H9 (cell line): ENCODE results near the gene SMARCC1. TPM values are rescaled to one million over a fixed set of nuclear protein-coding genes. Genes with fewer than 3 reads are reported as not detected.

ENCODE experiments used
- DNase-seq: peaks from one replicate; pipeline ENCODE4 v3.0.0-alpha.2; 2017
- H2AFZ ChIP-seq: one replicate; pipeline ENCODE4 v1.6.1; 2013; ENCODE audit warnings: mild to moderate bottlenecking, low read length, control low read depth, moderate library complexity
- H2AK5ac ChIP-seq: 2 replicates; pipeline ENCODE4 v1.6.1; 2013; ENCODE audit warnings: low read length, control low read depth, mixed read lengths; ENCODE audit not compliant: insufficient read length
- H2BK120ac ChIP-seq: one replicate; pipeline ENCODE4 v1.6.1; 2013; ENCODE audit warnings: low read depth, mild to moderate bottlenecking, low read length, control low read depth, inconsistent platforms; ENCODE audit not compliant: poor library complexity, severe bottlenecking
- H2BK12ac ChIP-seq: 2 replicates; pipeline ENCODE4 v1.6.1; 2013; ENCODE audit warnings: low read length, control low read depth, mixed read lengths, low read depth; ENCODE audit not compliant: insufficient read length
- H2BK15ac ChIP-seq: 2 replicates; pipeline ENCODE4 v1.6.1; 2013; ENCODE audit warnings: low read depth, low read length, control low read depth
- H2BK20ac ChIP-seq: one replicate; pipeline ENCODE4 v1.6.1; 2013; ENCODE audit warnings: low read depth, mild to moderate bottlenecking, low read length, control low read depth, inconsistent platforms; ENCODE audit not compliant: poor library complexity, severe bottlenecking
- H2BK5ac ChIP-seq: 2 replicates; pipeline ENCODE4 v1.6.1; 2013; ENCODE audit warnings: low read length, control low read depth, mixed read lengths; ENCODE audit not compliant: insufficient read length
- H3K14ac ChIP-seq: 2 replicates; pipeline ENCODE4 v1.6.1; 2013; ENCODE audit warnings: low read length, control low read depth; ENCODE audit not compliant: insufficient read depth
- H3K18ac ChIP-seq: 2 replicates; pipeline ENCODE4 v1.6.1; 2013; ENCODE audit warnings: low read depth, mild to moderate bottlenecking, mixed read lengths, low read length, control low read depth; ENCODE audit not compliant: insufficient read length
- H3K23ac ChIP-seq: 2 replicates; pipeline ENCODE4 v1.6.1; 2013; ENCODE audit warnings: low read length, control low read depth, mixed read lengths, low read depth; ENCODE audit not compliant: insufficient read length
- H3K23me2 ChIP-seq: 2 replicates; pipeline ENCODE4 v1.6.1; 2013; ENCODE audit warnings: low read depth, mild to moderate bottlenecking, mixed read lengths, low read length, control low read depth; ENCODE audit not compliant: insufficient read length, poor library complexity, severe bottlenecking
- H3K27ac ChIP-seq: 2 replicates; pipeline ENCODE4 v1.5.1; 2013; ENCODE audit warnings: low read length, control low read depth, mixed read lengths, low read depth; ENCODE audit not compliant: insufficient read length
- H3K27me3 ChIP-seq: 2 replicates; pipeline ENCODE4 v1.6.1; 2013; ENCODE audit warnings: low read length, control low read depth, inconsistent platforms; ENCODE audit not compliant: insufficient read depth
- H3K4ac ChIP-seq: 2 replicates; pipeline ENCODE4 v1.6.1; 2013; ENCODE audit warnings: low read depth, mild to moderate bottlenecking, control low read depth, inconsistent platforms, low read length, moderate library complexity
- H3K4me1 ChIP-seq: 2 replicates; pipeline ENCODE4 v1.6.1; 2013; ENCODE audit warnings: low read length, control low read depth, inconsistent platforms; ENCODE audit not compliant: insufficient read depth
- H3K4me2 ChIP-seq: 2 replicates; pipeline ENCODE4 v1.6.1; 2013; ENCODE audit warnings: low read length, control low read depth, mixed read lengths; ENCODE audit not compliant: insufficient read length, insufficient read depth
- H3K56ac ChIP-seq: 2 replicates; pipeline ENCODE4 v1.6.1; 2013; ENCODE audit warnings: low read depth, mild to moderate bottlenecking, mixed read lengths, low read length, control low read depth; ENCODE audit not compliant: insufficient read length
- H3K79me1 ChIP-seq: 2 replicates; pipeline ENCODE4 v1.6.1; 2013; ENCODE audit warnings: low read depth, mild to moderate bottlenecking, moderate library complexity, low read length, control low read depth, inconsistent platforms; ENCODE audit not compliant: insufficient read depth, poor library complexity, severe bottlenecking
- H3K79me2 ChIP-seq: 2 replicates; pipeline ENCODE4 v1.6.1; 2013; ENCODE audit warnings: low read length, control low read depth, inconsistent platforms; ENCODE audit not compliant: insufficient read depth
- H3K9ac ChIP-seq: 2 replicates; pipeline ENCODE4 v1.6.1; 2013; ENCODE audit warnings: low read length, control low read depth, mixed read lengths; ENCODE audit not compliant: insufficient read length; ENCODE audit errors: extremely low read depth
- H3K9me3 ChIP-seq: one replicate; pipeline ENCODE4 v1.6.1; 2013; ENCODE audit warnings: low read depth, low read length, inconsistent platforms; ENCODE audit not compliant: control insufficient read depth
- H3T11ph ChIP-seq: one replicate; pipeline ENCODE4 v1.6.1; 2013; ENCODE audit warnings: mild to moderate bottlenecking, low read length, control low read depth, inconsistent platforms
- H4K20me1 ChIP-seq: one replicate; pipeline ENCODE4 v1.6.1; 2013; ENCODE audit not compliant: control insufficient read depth, insufficient read length, insufficient read depth
- H4K5ac ChIP-seq: 2 replicates; pipeline ENCODE4 v1.6.1; 2013; ENCODE audit warnings: low read depth, mild to moderate bottlenecking, mixed read lengths, low read length, control low read depth; ENCODE audit not compliant: insufficient read length
- H4K8ac ChIP-seq: replicated peaks from 2 replicates; pipeline ENCODE4 v1.6.1; 2013; ENCODE audit warnings: low read length, control low read depth, mixed read lengths, low read depth; ENCODE audit not compliant: insufficient read length
- H4K91ac ChIP-seq: 2 replicates; pipeline ENCODE4 v1.6.1; 2013; ENCODE audit warnings: low read depth, mild to moderate bottlenecking, moderate library complexity, mixed read lengths, low read length, control low read depth; ENCODE audit not compliant: insufficient read length
- H3K27ac Mint-ChIP-seq, 3 experiments: 2 replicates in 2 of 3; 3 replicates in 1 of 3; pipeline ENCODE4 v1.8.0; 2020 to 2021; ENCODE audit warnings: mixed read lengths in 3 of 3, mild to moderate bottlenecking in 1 of 3, moderate library complexity in 1 of 3
- H3K27me3 Mint-ChIP-seq: 2 replicates; pipeline ENCODE4 v1.8.0; 2021; ENCODE audit warnings: low read depth, mild to moderate bottlenecking, moderate library complexity, mixed read lengths
- H3K36me3 Mint-ChIP-seq, 3 experiments: 2 replicates in 2 of 3; 3 replicates in 1 of 3; pipeline ENCODE4 v1.8.0; 2020 to 2021; ENCODE audit warnings: low read depth in 3 of 3, mixed read lengths in 3 of 3; ENCODE audit not compliant: insufficient read depth in 1 of 3
- H3K4me1 Mint-ChIP-seq, 2 experiments: 2 replicates each; pipeline ENCODE4 v1.8.0; 2020; ENCODE audit warnings: mixed read lengths in 2 of 2
- H3K4me3 Mint-ChIP-seq, 2 experiments: 2 replicates in 1 of 2; 3 replicates in 1 of 2; pipeline ENCODE4 v1.8.0; 2020 to 2021; ENCODE audit warnings: mild to moderate bottlenecking in 2 of 2, mixed read lengths in 2 of 2, moderate library complexity in 1 of 2
- H3K9me3 Mint-ChIP-seq, 2 experiments: 2 replicates in 1 of 2; 3 replicates in 1 of 2; pipeline ENCODE4 v1.8.0; 2020; ENCODE audit warnings: mild to moderate bottlenecking in 2 of 2, mixed read lengths in 2 of 2, moderate library complexity in 1 of 2
- WGBS: extraction: QIAGEN DNeasy Blood & Tissue Kit; methylation state at CpG from one replicate; pipeline ENCODE4 v1.1.7; 2013; ENCODE audit warnings: missing lambda C conversion rate, low lambda C conversion rate, mixed read lengths; ENCODE audit not compliant: insufficient read length; ENCODE audit errors: extremely low coverage; 5-methylcytosine and 5-hydroxymethylcytosine counted together
- total RNA-seq: library from RNA; stranded (reverse); gene quantifications from 2 replicates; pipeline ENCODE4 v1.2.1, GENCODE V29; 2021
- TF ChIP-seq, protein P1 (sequence below): fragments of 200-600 bp; sonication (generic); conservative IDR thresholded peaks from 3 replicates; pipeline ENCODE4 v1.8.0; 2021; ENCODE audit warnings: antibody characterized with exemption, mild to moderate bottlenecking

Gene SMARCC1
- total RNA-seq, 1 experiment from 2014 or later = 274 TPM

DNA sequence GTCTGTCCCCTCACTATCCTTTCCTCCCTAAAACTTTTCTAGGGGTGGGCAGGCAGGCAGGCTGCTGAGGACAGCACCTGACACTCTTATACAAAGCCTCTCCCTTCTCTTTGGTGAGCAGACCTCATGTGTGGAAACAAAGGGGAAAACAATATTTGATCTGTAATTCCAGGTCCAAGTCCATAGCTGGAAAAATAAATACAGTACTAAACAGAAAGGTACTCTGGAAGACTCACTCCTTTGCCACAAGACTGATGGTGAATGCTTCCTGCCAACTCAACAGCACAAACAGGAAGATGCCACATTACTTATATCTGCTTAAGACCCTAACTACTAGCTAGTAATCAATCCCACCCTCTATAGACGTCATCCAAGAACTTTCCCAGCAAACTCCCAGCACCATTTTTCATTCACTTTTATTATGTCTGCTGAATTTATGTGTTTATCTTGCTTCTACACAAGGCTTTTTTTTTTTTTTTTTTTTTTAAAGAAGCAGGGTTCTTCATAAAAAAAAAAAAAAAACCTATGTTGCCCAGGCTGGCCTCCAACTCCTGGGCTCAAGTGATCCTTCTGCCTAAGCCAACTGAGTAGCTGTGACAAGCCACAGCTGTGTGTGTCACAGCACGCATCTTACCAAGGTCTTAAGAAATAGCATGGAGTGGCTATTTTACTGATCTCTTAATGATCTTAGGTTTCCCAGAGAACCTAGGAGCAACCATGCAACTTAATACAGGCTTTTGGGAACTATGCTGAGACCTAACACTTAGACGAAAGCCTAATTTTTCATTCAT, 158.8 kb downstream of the SMARCC1 start:
- H3K4me1 Mint-ChIP-seq = no peaks in the 10 kb centered on the region
- Histone ChIP-seq H3K27me3 (no peaks in the 10 kb centered on the region), H3K79me2 (no peaks in the 10 kb centered on the region), H3T11ph (no peak overlapping the region), H4K5ac (no peak overlapping the region), H3K56ac (no peak overlapping the region), H2BK20ac (no peak overlapping the region), H4K20me1 (no peaks in the 10 kb centered on the region), H2AK5ac (no peak overlapping the region), H3K23me2 (no peaks in the 10 kb centered on the region), H3K18ac (no peak overlapping the region), H2BK12ac (no peak overlapping the region), H4K8ac (no peak overlapping the region), H3K14ac (no peak overlapping the region), H3K79me1 (no peaks in the 10 kb centered on the region), H2BK5ac (no peak overlapping the region), H3K4me2 (no peak overlapping the region), H3K27ac (no peak overlapping the region), H2AFZ (no peak overlapping the region), H3K4ac (no peak overlapping the region), H2BK15ac (no peak overlapping the region), H2BK120ac (no peak overlapping the region), H4K91ac (no peak overlapping the region), H3K4me1 (no peaks in the 10 kb centered on the region), H3K9ac (no peak overlapping the region), H3K23ac (no peak overlapping the region), H3K9me3 (no peaks in the 10 kb centered on the region)
- no peak overlapping the region for H3K4me3 Mint-ChIP-seq
- H3K9me3 Mint-ChIP-seq = no peaks in the 10 kb centered on the region
- H3K27ac Mint-ChIP-seq = no peak overlapping the region
- H3K36me3 Mint-ChIP-seq = peaks cover 34 to 85% (median 79%) of the 10 kb centered on the region in 3 experiments; a peak in 6 of 7 replicates
- TF ChIP-seq, protein P1, sequence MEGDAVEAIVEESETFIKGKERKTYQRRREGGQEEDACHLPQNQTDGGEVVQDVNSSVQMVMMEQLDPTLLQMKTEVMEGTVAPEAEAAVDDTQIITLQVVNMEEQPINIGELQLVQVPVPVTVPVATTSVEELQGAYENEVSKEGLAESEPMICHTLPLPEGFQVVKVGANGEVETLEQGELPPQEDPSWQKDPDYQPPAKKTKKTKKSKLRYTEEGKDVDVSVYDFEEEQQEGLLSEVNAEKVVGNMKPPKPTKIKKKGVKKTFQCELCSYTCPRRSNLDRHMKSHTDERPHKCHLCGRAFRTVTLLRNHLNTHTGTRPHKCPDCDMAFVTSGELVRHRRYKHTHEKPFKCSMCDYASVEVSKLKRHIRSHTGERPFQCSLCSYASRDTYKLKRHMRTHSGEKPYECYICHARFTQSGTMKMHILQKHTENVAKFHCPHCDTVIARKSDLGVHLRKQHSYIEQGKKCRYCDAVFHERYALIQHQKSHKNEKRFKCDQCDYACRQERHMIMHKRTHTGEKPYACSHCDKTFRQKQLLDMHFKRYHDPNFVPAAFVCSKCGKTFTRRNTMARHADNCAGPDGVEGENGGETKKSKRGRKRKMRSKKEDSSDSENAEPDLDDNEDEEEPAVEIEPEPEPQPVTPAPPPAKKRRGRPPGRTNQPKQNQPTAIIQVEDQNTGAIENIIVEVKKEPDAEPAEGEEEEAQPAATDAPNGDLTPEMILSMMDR = no peak
- WGBS = no CpG with 5 or more reads among the region's 3 CpGs
- DNase-seq = no peak
- H3K27me3 Mint-ChIP-seq = no peaks in the 10 kb centered on the region
